Glutamatergic neuron (in vitro differentiated cells): Measurements from ENCODE around the gene DOCK9. TPM values are rescaled to one million over a fixed set of nuclear protein-coding genes. Genes with fewer than 3 reads are reported as not detected.

Source experiments
- DNase-seq: peaks from one replicate; pipeline ENCODE4 v3.0.0; 2022
- H3K27ac Mint-ChIP-seq: one replicate; pipeline ENCODE4 v1.8.0; 2020; ENCODE audit warnings: mild to moderate bottlenecking, mixed read lengths, inconsistent platforms; ENCODE audit not compliant: unreplicated experiment
- H3K27me3 Mint-ChIP-seq: one replicate; pipeline ENCODE4 v1.8.0; 2020; ENCODE audit warnings: mild to moderate bottlenecking, moderate library complexity, mixed read lengths, inconsistent platforms; ENCODE audit not compliant: unreplicated experiment
- H3K36me3 Mint-ChIP-seq: one replicate; pipeline ENCODE4 v1.8.0; 2020; ENCODE audit warnings: mild to moderate bottlenecking, mixed read lengths, inconsistent platforms; ENCODE audit not compliant: unreplicated experiment
- H3K4me1 Mint-ChIP-seq: one replicate; pipeline ENCODE4 v1.8.0; 2020; ENCODE audit warnings: mild to moderate bottlenecking, low read depth, mixed read lengths, inconsistent platforms; ENCODE audit not compliant: unreplicated experiment
- H3K4me3 Mint-ChIP-seq: one replicate; pipeline ENCODE4 v1.8.0; 2020; ENCODE audit warnings: mild to moderate bottlenecking, mixed read lengths, inconsistent platforms; ENCODE audit not compliant: unreplicated experiment
- H3K9me3 Mint-ChIP-seq: one replicate; pipeline ENCODE4 v1.8.0; 2020; ENCODE audit warnings: mild to moderate bottlenecking, moderate library complexity, mixed read lengths, inconsistent platforms; ENCODE audit not compliant: unreplicated experiment
- total RNA-seq: library from RNA; stranded (reverse); fragmentation: NEBNext Ultra II Directional; extraction: Animal tissue kit (Norgen Biotek cat#: 25700); gene quantifications from one replicate; pipeline ENCODE4 v1.2.1, GENCODE V29; 2021; ENCODE audit not compliant: unreplicated experiment
- TF ChIP-seq, protein P1 (sequence below): fragments of 200-600 bp; sonication (generic); IDR thresholded peaks from one replicate; pipeline ENCODE4 v1.5.0; 2021; ENCODE audit not compliant: partially characterized antibody, unreplicated experiment

DOCK9 gene
- total RNA-seq, 1 donor from 2014 or later = 4.5 TPM

DNA sequence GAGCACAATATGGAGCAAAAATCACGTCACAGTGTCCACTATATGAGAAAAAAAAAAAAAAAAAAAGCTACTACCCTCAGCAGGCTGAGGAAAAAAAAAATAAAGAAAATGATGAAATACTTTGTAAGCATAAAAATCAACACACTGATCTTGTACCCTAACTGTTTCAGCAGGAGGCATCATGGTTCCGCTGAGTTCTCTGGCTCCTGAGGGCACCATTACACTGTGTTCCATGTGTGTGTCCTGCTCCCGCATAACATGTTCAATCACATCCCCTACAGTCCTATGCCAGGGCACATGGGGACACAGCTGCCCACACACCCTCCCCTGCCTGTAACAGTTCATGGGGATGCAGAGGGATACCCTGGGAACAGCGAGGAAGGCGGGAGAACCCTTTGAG is 33.5 kb downstream of the DOCK9 start:
- no peaks in the 10 kb centered on the region for H3K36me3 Mint-ChIP-seq
- no peak for DNase-seq

DNA sequence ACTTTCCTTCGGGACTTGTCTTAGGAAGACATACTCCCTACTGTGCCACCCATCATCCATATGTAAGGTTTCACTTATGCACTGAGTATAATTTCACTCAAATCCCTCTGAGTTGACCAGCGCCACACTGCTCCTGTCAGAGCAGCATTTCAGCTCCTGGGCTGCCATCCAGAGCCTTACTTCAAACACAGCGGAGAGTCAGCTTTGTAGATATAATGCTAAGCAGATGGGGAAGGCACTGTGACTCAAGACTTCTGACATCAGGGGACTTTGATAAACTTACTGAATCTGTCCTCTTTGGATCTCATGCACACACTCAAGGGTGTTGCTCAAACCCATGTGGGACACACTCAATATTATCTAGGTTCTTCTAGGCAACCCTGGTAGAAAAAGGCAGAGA is 34.9 kb downstream of the DOCK9 start:
- H3K9me3 Mint-ChIP-seq = no peaks in the 10 kb centered on the region
- TF ChIP-seq, protein P1, sequence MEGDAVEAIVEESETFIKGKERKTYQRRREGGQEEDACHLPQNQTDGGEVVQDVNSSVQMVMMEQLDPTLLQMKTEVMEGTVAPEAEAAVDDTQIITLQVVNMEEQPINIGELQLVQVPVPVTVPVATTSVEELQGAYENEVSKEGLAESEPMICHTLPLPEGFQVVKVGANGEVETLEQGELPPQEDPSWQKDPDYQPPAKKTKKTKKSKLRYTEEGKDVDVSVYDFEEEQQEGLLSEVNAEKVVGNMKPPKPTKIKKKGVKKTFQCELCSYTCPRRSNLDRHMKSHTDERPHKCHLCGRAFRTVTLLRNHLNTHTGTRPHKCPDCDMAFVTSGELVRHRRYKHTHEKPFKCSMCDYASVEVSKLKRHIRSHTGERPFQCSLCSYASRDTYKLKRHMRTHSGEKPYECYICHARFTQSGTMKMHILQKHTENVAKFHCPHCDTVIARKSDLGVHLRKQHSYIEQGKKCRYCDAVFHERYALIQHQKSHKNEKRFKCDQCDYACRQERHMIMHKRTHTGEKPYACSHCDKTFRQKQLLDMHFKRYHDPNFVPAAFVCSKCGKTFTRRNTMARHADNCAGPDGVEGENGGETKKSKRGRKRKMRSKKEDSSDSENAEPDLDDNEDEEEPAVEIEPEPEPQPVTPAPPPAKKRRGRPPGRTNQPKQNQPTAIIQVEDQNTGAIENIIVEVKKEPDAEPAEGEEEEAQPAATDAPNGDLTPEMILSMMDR = no peak
- H3K27ac Mint-ChIP-seq = no peak overlapping the region
- H3K36me3 Mint-ChIP-seq = no peaks in the 10 kb centered on the region
- no peaks in the 10 kb centered on the region for H3K27me3 Mint-ChIP-seq
- H3K4me1 Mint-ChIP-seq = peaks cover 19% of the 10 kb centered on the region
- no peak overlapping the region for H3K4me3 Mint-ChIP-seq
- no peak for DNase-seq

More for the DNA sequence above, 33.5 kb downstream of the DOCK9 start:
- peaks cover 18% of the 10 kb centered on the region for H3K4me1 Mint-ChIP-seq
- no peaks in the 10 kb centered on the region for H3K9me3 Mint-ChIP-seq
- H3K27ac Mint-ChIP-seq = no peak overlapping the region
- no peaks in the 10 kb centered on the region for H3K27me3 Mint-ChIP-seq
- TF ChIP-seq, protein P1 = no peak
- no peak overlapping the region for H3K4me3 Mint-ChIP-seq

DNA sequence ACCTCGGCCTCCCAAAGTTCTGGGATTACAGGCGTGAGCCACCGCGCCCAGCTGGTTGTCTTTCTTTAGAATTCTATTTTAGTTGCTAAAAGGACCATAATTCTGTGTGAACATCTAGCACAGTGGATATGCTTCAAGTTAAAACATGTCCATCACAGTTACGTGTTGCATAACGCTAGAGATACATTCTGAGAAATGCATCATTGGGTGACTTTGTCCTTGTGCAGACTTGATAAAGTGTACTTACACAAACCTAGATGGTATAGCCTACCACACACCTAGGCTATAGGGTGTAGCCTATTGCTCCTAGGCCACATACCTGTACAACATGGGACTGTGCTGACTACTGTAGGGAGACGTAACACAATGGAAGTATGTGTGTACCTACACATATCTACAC is 35.4 kb downstream of the DOCK9 start:
- no peaks in the 10 kb centered on the region for H3K36me3 Mint-ChIP-seq

GRCh38 chr13:98941536-98941935 is 36.3 kb downstream of the DOCK9 start:
- Mint-ChIP-seq H3K4me3 (no peak overlapping the region), H3K4me1 (peaks cover 15% of the 10 kb centered on the region), H3K27ac (no peak overlapping the region), H3K36me3 (no peaks in the 10 kb centered on the region), H3K9me3 (no peaks in the 10 kb centered on the region), H3K27me3 (no peaks in the 10 kb centered on the region)
- no peak for DNase-seq
- TF ChIP-seq, protein P1 = no peak

More for the DNA sequence above, 35.4 kb downstream of the DOCK9 start:
- Mint-ChIP-seq H3K9me3 (no peaks in the 10 kb centered on the region), H3K27me3 (no peaks in the 10 kb centered on the region), H3K27ac (no peak overlapping the region), H3K4me3 (no peak overlapping the region), H3K4me1 (peaks cover 19% of the 10 kb centered on the region)
- TF ChIP-seq, protein P1 = no peak
- DNase-seq = no peak

DNA sequence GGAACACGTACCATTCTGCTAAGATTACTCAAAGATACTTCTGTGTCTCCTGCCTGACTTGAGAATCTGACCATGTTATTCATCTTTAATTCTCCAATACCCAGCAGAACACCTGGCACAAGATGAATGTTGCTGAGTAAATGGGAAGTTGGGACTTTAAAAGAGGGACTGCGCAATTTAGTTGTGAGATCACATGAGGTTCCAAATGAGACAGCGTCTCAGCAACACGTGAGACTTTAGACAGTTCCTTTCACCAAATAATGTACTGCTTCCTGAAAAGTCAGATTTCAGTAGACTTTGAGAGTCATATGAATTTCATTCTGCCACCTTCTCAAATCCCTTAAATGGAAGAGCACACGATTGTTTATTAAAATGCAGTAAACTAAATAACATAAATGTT is 36.7 kb downstream of the DOCK9 start:
- no peak for DNase-seq

More for the DNA sequence above, 36.7 kb downstream of the DOCK9 start:
- peaks cover 12% of the 10 kb centered on the region for H3K4me1 Mint-ChIP-seq
- TF ChIP-seq, protein P1 = no peak
- no peaks in the 10 kb centered on the region for H3K9me3 Mint-ChIP-seq
- H3K36me3 Mint-ChIP-seq = no peaks in the 10 kb centered on the region
- H3K27me3 Mint-ChIP-seq = no peaks in the 10 kb centered on the region
- H3K4me3 Mint-ChIP-seq = no peak overlapping the region
- no peak overlapping the region for H3K27ac Mint-ChIP-seq
